ENCODE measurements around the gene GIMAP6.
A peak's percentile ranks its signal among the peaks of the same experiment; 100 is the strongest.
"Not testable (repeated sequence)": the region's sequence is repeated elsewhere in the genome, so short reads cannot be mapped to it uniquely, and the experiment has no call there.

Gene GIMAP6

GRCh38 chr7:150586785-150587152 lies 45.4 kb downstream of the GIMAP6 start:
- TF ChIP-seq POU2F2 (IDR thresholded peaks at IDR 0.05; ENCODE audit: low read depth, low read length) (no peak), TAF1 (IDR thresholded peaks at IDR 0.05; ENCODE audit: low read depth, low read length) (no peak), POLR2AphosphoS5 (IDR thresholded peaks at IDR 0.05; ENCODE audit: low read depth, low read length) (no peak), PAX5 (IDR thresholded peaks at IDR 0.05; ENCODE audit: insufficient read depth, low read length, severe bottlenecking) (no peak), POLR2A (IDR thresholded peaks at IDR 0.05; ENCODE audit: low read depth, low read length) (no peak), SPI1 (IDR thresholded peaks at IDR 0.05; ENCODE audit: low read depth, low read length) (no peak)
- FAIRE-seq: no peak
- no peak for DNase-seq (ENCODE audit: insufficient read length, low spot score)

GRCh38 chr7:150586068-150586784 lies 46.0 kb downstream of the GIMAP6 start:
- FAIRE-seq (peak; percentile 66), DNase-seq (ENCODE audit: insufficient read length, low spot score) (no peak)
- TF ChIP-seq PAX5 (IDR thresholded peaks at IDR 0.05; ENCODE audit: insufficient read depth, low read length, severe bottlenecking) (no peak), SPI1 (IDR thresholded peaks at IDR 0.05; ENCODE audit: low read depth, low read length) (peak; percentile 56), POLR2AphosphoS5 (IDR thresholded peaks at IDR 0.05; ENCODE audit: low read depth, low read length) (no peak), POU2F2 (IDR thresholded peaks at IDR 0.05; ENCODE audit: low read depth, low read length) (no peak)

GRCh38 chr7:150585199-150585598 lies 47.0 kb downstream of the GIMAP6 start:
- FAIRE-seq (no peak), DNase-seq (ENCODE audit: insufficient read length, low spot score) (no peak)
- TF ChIP-seq POLR2A (IDR thresholded peaks at IDR 0.05; ENCODE audit: low read depth, low read length) (no peak), POU2F2 (IDR thresholded peaks at IDR 0.05; ENCODE audit: low read depth, low read length) (no peak), TAF1 (IDR thresholded peaks at IDR 0.05; ENCODE audit: low read depth, low read length) (no peak), POLR2AphosphoS5 (IDR thresholded peaks at IDR 0.05; ENCODE audit: low read depth, low read length) (no peak), SPI1 (IDR thresholded peaks at IDR 0.05; ENCODE audit: low read depth, low read length) (no peak), PAX5 (IDR thresholded peaks at IDR 0.05; ENCODE audit: insufficient read depth, low read length, severe bottlenecking) (no peak)

GRCh38 chr7:150580638-150581394 lies 51.4 kb downstream of the GIMAP6 start:
- FAIRE-seq (no peak), DNase-seq (ENCODE audit: insufficient read length, low spot score) (no peak)
- no peak for TF ChIP-seq POU2F2 (IDR thresholded peaks at IDR 0.05; ENCODE audit: low read depth, low read length)
- no peak for TF ChIP-seq PAX5 (IDR thresholded peaks at IDR 0.05; ENCODE audit: insufficient read depth, low read length, severe bottlenecking)
- TF ChIP-seq SPI1 (IDR thresholded peaks at IDR 0.05; ENCODE audit: low read depth, low read length): no peak
- TF ChIP-seq TAF1 (IDR thresholded peaks at IDR 0.05; ENCODE audit: low read depth, low read length): no peak

- DNase-seq (ENCODE audit: insufficient read length, low spot score); FAIRE-seq: not testable (repeated sequence)
These were observed 52.1 kb downstream of the GIMAP6 start for GRCh38 chr7:150579979-150580637.
